Astrocyte (in vitro differentiated cells and primary cell): ENCODE data around the gene IQSEC3. TPM values are rescaled to one million over a fixed set of nuclear protein-coding genes. Genes with fewer than 3 reads are reported as not detected.

ENCODE experiments used
- DNase-seq: peaks from one replicate; pipeline ENCODE4 v3.0.0-alpha.2; 2010; ENCODE audit warnings: low read depth
- FAIRE-seq: peaks from 2 replicates; lab custom pipeline; 2011; peaks lifted over from hg19 to GRCh38; lab: Jason Lieb, UNC
- H2AFZ ChIP-seq: 2 replicates; pipeline ENCODE4 v1.6.0; 2012; ENCODE audit warnings: low read depth, low read length, inconsistent platforms
- H3K27ac ChIP-seq: 2 replicates; pipeline ENCODE4 v1.5.1; 2011; ENCODE audit warnings: low read depth, low read length, inconsistent platforms
- H3K27me3 ChIP-seq: 2 replicates; pipeline ENCODE4 v1.6.0; 2011; ENCODE audit warnings: low read length, inconsistent platforms; ENCODE audit not compliant: insufficient read depth
- H3K36me3 ChIP-seq: 2 replicates; pipeline ENCODE4 v1.5.1; 2011; ENCODE audit warnings: low read length, inconsistent platforms; ENCODE audit not compliant: insufficient read depth
- H3K4me1 ChIP-seq: 2 replicates; pipeline ENCODE4 v1.5.1; 2011; ENCODE audit warnings: low read length, inconsistent platforms; ENCODE audit not compliant: insufficient read depth
- H3K4me2 ChIP-seq: 2 replicates; pipeline ENCODE4 v1.6.0; 2012; ENCODE audit warnings: low read length, inconsistent platforms
- H3K4me3 ChIP-seq: 2 replicates; pipeline ENCODE4 v1.5.1; 2011; ENCODE audit warnings: low read depth, mild to moderate bottlenecking, low read length, inconsistent platforms; ENCODE audit not compliant: insufficient read depth
- H3K79me2 ChIP-seq: 2 replicates; pipeline ENCODE4 v1.6.0; 2012; ENCODE audit warnings: mild to moderate bottlenecking, low read length, inconsistent platforms; ENCODE audit not compliant: insufficient read depth
- H3K9ac ChIP-seq: 2 replicates; pipeline ENCODE4 v1.6.0; 2012; ENCODE audit warnings: mild to moderate bottlenecking, low read length, inconsistent platforms
- H3K9me3 ChIP-seq: 2 replicates; pipeline ENCODE4 v1.5.1; 2012; ENCODE audit warnings: low read depth, mild to moderate bottlenecking, low read length, inconsistent platforms; ENCODE audit not compliant: insufficient read depth
- H4K20me1 ChIP-seq: 2 replicates; pipeline ENCODE4 v1.6.0; 2012; ENCODE audit warnings: low read length, inconsistent platforms; ENCODE audit not compliant: insufficient read depth
- H3K27ac Mint-ChIP-seq: one replicate; pipeline ENCODE4 v1.8.0; 2021; ENCODE audit warnings: mild to moderate bottlenecking, mixed read lengths; ENCODE audit not compliant: unreplicated experiment
- H3K27me3 Mint-ChIP-seq: one replicate; pipeline ENCODE4 v1.8.0; 2021; ENCODE audit warnings: low read depth, mixed read lengths; ENCODE audit not compliant: unreplicated experiment
- H3K36me3 Mint-ChIP-seq: one replicate; pipeline ENCODE4 v1.8.0; 2021; ENCODE audit warnings: low read depth, mixed read lengths; ENCODE audit not compliant: unreplicated experiment
- H3K4me1 Mint-ChIP-seq: one replicate; pipeline ENCODE4 v1.8.0; 2021; ENCODE audit warnings: low read depth, mixed read lengths; ENCODE audit not compliant: unreplicated experiment
- H3K4me3 Mint-ChIP-seq: one replicate; pipeline ENCODE4 v1.8.0; 2021; ENCODE audit warnings: mild to moderate bottlenecking, moderate library complexity, mixed read lengths; ENCODE audit not compliant: unreplicated experiment
- H3K9me3 Mint-ChIP-seq: one replicate; pipeline ENCODE4 v1.8.0; 2021; ENCODE audit warnings: mild to moderate bottlenecking, mixed read lengths; ENCODE audit not compliant: unreplicated experiment
- EZH2 ChIP-seq: IDR thresholded peaks from 2 replicates; pipeline ENCODE4 v1.6.1; 2012; ENCODE audit warnings: mild to moderate bottlenecking, low read length, inconsistent platforms; ENCODE audit not compliant: insufficient read depth
- total RNA-seq: library from RNA; stranded (reverse); gene quantifications from 2 replicates; pipeline ENCODE4 v1.2.1, GENCODE V29; 2021
- TF ChIP-seq, protein P1 (sequence below): IDR thresholded peaks from 2 replicates; pipeline ENCODE4 v1.5.1; 2011; ENCODE audit warnings: low read depth, mild to moderate bottlenecking, inconsistent platforms, low read length, moderate library complexity; ENCODE audit not compliant: insufficient read depth

IQSEC3 gene
- total RNA-seq, 1 donor from 2014 or later, result 0.34 TPM

DNA sequence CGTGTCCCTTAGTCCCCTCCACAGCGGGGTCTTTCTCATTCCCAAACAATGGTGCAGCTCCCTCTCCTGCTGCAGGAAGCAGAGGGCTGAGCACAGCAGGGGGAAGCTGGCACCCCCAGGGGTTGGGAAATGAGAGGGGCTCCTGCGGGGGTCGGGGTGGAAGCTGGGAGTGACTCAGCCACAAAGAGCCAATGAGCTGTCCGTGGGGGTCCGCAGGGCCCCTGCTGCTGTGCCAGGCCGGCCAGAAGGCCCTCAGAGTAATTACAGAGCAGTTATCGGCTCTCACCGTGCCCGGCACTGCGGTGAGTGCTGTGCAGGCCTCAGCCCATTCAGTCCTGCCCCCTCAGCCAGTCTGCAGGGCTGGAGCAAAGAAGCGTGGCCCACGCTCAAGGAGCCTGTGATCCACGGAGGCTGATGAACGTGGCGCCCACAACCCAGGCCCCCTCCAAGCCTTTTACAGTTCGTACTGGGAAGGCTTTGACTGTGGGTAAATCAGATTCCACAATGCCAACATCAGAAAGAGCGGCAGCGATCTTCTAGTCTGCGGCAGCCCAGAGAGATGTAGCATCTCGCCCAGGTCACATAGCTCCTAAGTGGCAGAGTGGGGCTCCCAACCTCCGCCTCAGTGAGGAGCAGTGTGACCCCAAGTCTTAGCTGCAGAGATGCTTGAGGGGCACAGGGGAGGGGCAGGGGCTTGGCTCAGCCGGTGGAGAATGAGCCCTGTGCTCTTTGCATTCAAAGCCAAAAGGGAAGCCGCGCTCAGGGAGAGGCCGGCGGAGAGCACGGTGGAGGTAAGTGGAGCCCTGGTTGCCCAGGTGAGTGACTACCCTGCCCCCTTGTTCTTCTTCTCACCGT lies 104.0 kb downstream of the IQSEC3 start:
- DNase-seq (no peak), FAIRE-seq (no peak)
- Mint-ChIP-seq H3K4me1 (peaks cover 53% of the 10 kb centered on the region), H3K4me3 (no peak overlapping the region), H3K9me3 (peaks cover 1% of the 10 kb centered on the region), H3K27ac (no peak overlapping the region), H3K27me3 (peaks cover 13% of the 10 kb centered on the region), H3K36me3 (no peaks in the 10 kb centered on the region)
- Histone ChIP-seq H3K4me1 (peaks cover 21% of the 10 kb centered on the region), H3K9me3 (no peaks in the 10 kb centered on the region), H3K27ac (no peak overlapping the region), H3K36me3 (no peaks in the 10 kb centered on the region), H3K27me3 (no peaks in the 10 kb centered on the region), H4K20me1 (no peaks in the 10 kb centered on the region), H3K9ac (no peak overlapping the region), H3K79me2 (no peaks in the 10 kb centered on the region), H3K4me2 (peak overlapping the region; percentile 11), H3K4me3 (no peak overlapping the region), H2AFZ (no peak overlapping the region)
- TF ChIP-seq EZH2, result no peak
- TF ChIP-seq, protein P1, sequence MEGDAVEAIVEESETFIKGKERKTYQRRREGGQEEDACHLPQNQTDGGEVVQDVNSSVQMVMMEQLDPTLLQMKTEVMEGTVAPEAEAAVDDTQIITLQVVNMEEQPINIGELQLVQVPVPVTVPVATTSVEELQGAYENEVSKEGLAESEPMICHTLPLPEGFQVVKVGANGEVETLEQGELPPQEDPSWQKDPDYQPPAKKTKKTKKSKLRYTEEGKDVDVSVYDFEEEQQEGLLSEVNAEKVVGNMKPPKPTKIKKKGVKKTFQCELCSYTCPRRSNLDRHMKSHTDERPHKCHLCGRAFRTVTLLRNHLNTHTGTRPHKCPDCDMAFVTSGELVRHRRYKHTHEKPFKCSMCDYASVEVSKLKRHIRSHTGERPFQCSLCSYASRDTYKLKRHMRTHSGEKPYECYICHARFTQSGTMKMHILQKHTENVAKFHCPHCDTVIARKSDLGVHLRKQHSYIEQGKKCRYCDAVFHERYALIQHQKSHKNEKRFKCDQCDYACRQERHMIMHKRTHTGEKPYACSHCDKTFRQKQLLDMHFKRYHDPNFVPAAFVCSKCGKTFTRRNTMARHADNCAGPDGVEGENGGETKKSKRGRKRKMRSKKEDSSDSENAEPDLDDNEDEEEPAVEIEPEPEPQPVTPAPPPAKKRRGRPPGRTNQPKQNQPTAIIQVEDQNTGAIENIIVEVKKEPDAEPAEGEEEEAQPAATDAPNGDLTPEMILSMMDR, result no peak

GRCh38 chr12:171276-171675 lies 104.7 kb downstream of the IQSEC3 start:
- H3K9me3 Mint-ChIP-seq, result peaks cover 1% of the 10 kb centered on the region
- H3K4me1 Mint-ChIP-seq, result peaks cover 55% of the 10 kb centered on the region
- H3K4me1 ChIP-seq, result peaks cover 23% of the 10 kb centered on the region

More at GRCh38 chr12:171276-171675, 104.7 kb downstream of the IQSEC3 start:
- no peak for TF ChIP-seq EZH2
- TF ChIP-seq, protein P1, result no peak
- Histone ChIP-seq H3K36me3 (no peaks in the 10 kb centered on the region), H3K9me3 (no peaks in the 10 kb centered on the region), H3K27me3 (no peaks in the 10 kb centered on the region), H2AFZ (no peak overlapping the region), H3K9ac (no peak overlapping the region), H3K4me2 (no peak overlapping the region), H3K79me2 (no peaks in the 10 kb centered on the region), H3K27ac (no peak overlapping the region), H3K4me3 (no peak overlapping the region), H4K20me1 (no peaks in the 10 kb centered on the region)
- FAIRE-seq (no peak), DNase-seq (no peak)
- Mint-ChIP-seq H3K27me3 (peaks cover 9% of the 10 kb centered on the region), H3K4me3 (no peak overlapping the region), H3K36me3 (no peaks in the 10 kb centered on the region), H3K27ac (no peak overlapping the region)
